AG04449 (cell line): ENCODE data around the gene PRMT7.

Source experiments
- CTCF ChIA-PET: fragments of 350-600 bp; formaldehyde crosslinking; extraction: SDS; loops from one replicate; lab custom pipeline; 2021; ENCODE audit warnings: antibody characterized with exemption; lab: Yijun Ruan, JAX
- POLR2A ChIA-PET: fragments of 400-600, 350-600 bp; formaldehyde crosslinking; extraction: SDS; loops from one replicate; lab custom pipeline; 2020; ENCODE audit warnings: antibody characterized with exemption, inconsistent platforms; lab: Yijun Ruan, JAX
- DNase-seq: peaks from one replicate; pipeline ENCODE4 v3.0.0-alpha.2; 2010; ENCODE audit warnings: low read depth, low spot score
- H3K4me3 ChIP-seq: 2 replicates; pipeline ENCODE4 v1.5.1; 2011; ENCODE audit warnings: low read depth, mild to moderate bottlenecking, control low read depth, low read length
- CTCF ChIP-seq: IDR thresholded peaks from one replicate; pipeline ENCODE4 v1.5.1; 2011; ENCODE audit warnings: mild to moderate bottlenecking, moderate library complexity, low read length, control low read depth, inconsistent platforms; ENCODE audit not compliant: insufficient read depth; ENCODE audit errors: missing control alignments

The PRMT7 gene

GRCh38 chr16:68369697-68370580 is 59.1 kb downstream of the PRMT7 start:
- CTCF ChIA-PET, result interaction anchor here (1.0 to 7.3 kb wide), 3 partner anchors 8 to 139 kb away, joined by 3 to 46 read pairs (median 4); no protein-coding TSS in a partner anchor
- POLR2A ChIA-PET, result no interaction called here
- TF ChIP-seq CTCF, result no peak
- DNase-seq, result no peak
- no peak overlapping the region for H3K4me3 ChIP-seq

GRCh38 chr16:68370581-68371275 is 59.9 kb downstream of the PRMT7 start:
- H3K4me3 ChIP-seq, result no peak overlapping the region
- no peak for DNase-seq
- ChIA-PET POLR2A (no interaction called here), CTCF (interaction anchor here (1.0 to 7.3 kb wide), 3 partner anchors 8 to 138 kb away, joined by 3 to 46 read pairs (median 3); no protein-coding TSS in a partner anchor)
- TF ChIP-seq CTCF, result no peak

- no peak for DNase-seq
- POLR2A ChIA-PET, result no interaction called here
- CTCF ChIA-PET, result interaction anchor here (1.0 to 7.3 kb wide), 4 partner anchors 9 to 138 kb away, joined by 3 to 46 read pairs (median 5); no protein-coding TSS in a partner anchor
- TF ChIP-seq CTCF, result no peak
- H3K4me3 ChIP-seq, result no peak overlapping the region
Observed at GRCh38 chr16:68371276-68371651, 60.4 kb downstream of the PRMT7 start.

- no peak overlapping the region for H3K4me3 ChIP-seq
- no peak for TF ChIP-seq CTCF
- no peak for DNase-seq
- ChIA-PET POLR2A (no interaction called here), CTCF (interaction anchor here (1.4 to 1.5 kb wide), 2 partner anchors 9 to 25 kb away, joined by 3 to 7 read pairs; no protein-coding TSS in a partner anchor)
Observed at GRCh38 chr16:68371706-68372380, 61.0 kb downstream of the PRMT7 start.

- TF ChIP-seq CTCF, result no peak
- DNase-seq, result no peak
- CTCF ChIA-PET, result interaction anchor here (1.4 kb wide), 3 partner anchors 9 to 24 kb away, joined by 3 to 7 read pairs (median 4); no protein-coding TSS in a partner anchor
- no peak overlapping the region for H3K4me3 ChIP-seq
- POLR2A ChIA-PET, result no interaction called here
Observed at GRCh38 chr16:68372381-68372720, 61.5 kb downstream of the PRMT7 start.

- ChIA-PET CTCF (interaction anchor here (1.4 to 1.6 kb wide), 4 partner anchors 9 to 24 kb away, joined by 3 to 7 read pairs (median 4); no protein-coding TSS in a partner anchor), POLR2A (no interaction called here)
- no peak for TF ChIP-seq CTCF
Observed at GRCh38 chr16:68372806-68373205, 62.0 kb downstream of the PRMT7 start.

More at GRCh38 chr16:68372806-68373205, 62.0 kb downstream of the PRMT7 start:
- no peak for DNase-seq
- H3K4me3 ChIP-seq, result no peak overlapping the region
